ENCODE data around the gene CSNK2A1. TPM values are rescaled to one million over a fixed set of nuclear protein-coding genes. Genes with fewer than 3 reads are reported as not detected.

The CSNK2A1 gene
- total and polyA plus RNA-seq, 2 experiments from 2014 or later: 85.1 to 244 TPM

GRCh38 chr20:556984-557383, 13.4 kb upstream of the CSNK2A1 start:
- Histone ChIP-seq H3F3A (replicated peaks; ENCODE audit: low read depth) (no peaks in the 10 kb centered on the region), H2AFZ (no peak overlapping the region), H3K4me1 (ENCODE audit: insufficient read depth) (no peaks in the 10 kb centered on the region), H3K79me2 (replicated peaks; ENCODE audit: insufficient read depth) (no peaks in the 10 kb centered on the region), H4K20me1 (replicated peaks; ENCODE audit: insufficient read depth) (no peaks in the 10 kb centered on the region), H3K27ac (ENCODE audit: low read depth) (no peak overlapping the region), H3K4me2 (no peak overlapping the region), H3K4me3 (no peak overlapping the region), H3K9me2 (ENCODE audit: insufficient read depth) (no peaks in the 10 kb centered on the region), H3K27me3 (ENCODE audit: insufficient read depth) (no peaks in the 10 kb centered on the region), H3K36me3 (ENCODE audit: insufficient read depth) (no peaks in the 10 kb centered on the region)
- Mint-ChIP-seq H3K27ac (no peak overlapping the region), H3K36me3 (ENCODE audit: low read depth) (no peaks in the 10 kb centered on the region), H3K9me3 (no peaks in the 10 kb centered on the region; the same call in 2 of the 3 replicates), H3K27me3 (ENCODE audit: insufficient read depth, low read depth, poor library complexity) (peaks cover 2% of the 10 kb centered on the region), H3K4me3 (no peak overlapping the region), H3K4me1 (0 out of 3 replicates have a peak, but pooled peaks cover 3% of the 10 kb centered on the region)
- no peak for DNase-seq (ENCODE audit: low spot score)
- no peak for TF ChIP-seq JUNB (IDR thresholded peaks at IDR 0.05; ENCODE audit: unreplicated experiment)
- TF ChIP-seq NANOG (IDR thresholded peaks at IDR 0.05; ENCODE audit: borderline replicate concordance): no peak
- no peak for TF ChIP-seq EZH2phosphoT487 (IDR thresholded peaks at IDR 0.05; ENCODE audit: unreplicated experiment)
- TF ChIP-seq ETS1 (IDR thresholded peaks at IDR 0.05): no peak
- no peak for TF ChIP-seq REST (IDR thresholded peaks at IDR 0.05; ENCODE audit: unreplicated experiment)
- TF ChIP-seq ZNF114 (CRISPR knock-in tag; IDR thresholded peaks at IDR 0.05): no peak
- TF ChIP-seq EZH2 (IDR thresholded peaks at IDR 0.05; ENCODE audit: low read depth, unreplicated experiment): no peak
- no peak for TF ChIP-seq POLR2AphosphoS5 (IDR thresholded peaks at IDR 0.05; ENCODE audit: low read depth)
- no peak for TF ChIP-seq ZNF331 (CRISPR knock-in tag; IDR thresholded peaks at IDR 0.05; ENCODE audit: low read depth)
- TF ChIP-seq CTCF (conservative IDR thresholded peaks at IDR 0.05; ENCODE audit: low read depth in 2 of 2): no peak
- no peak for TF ChIP-seq STAT1 (IDR thresholded peaks at IDR 0.05; ENCODE audit: unreplicated experiment)
- no peak for TF ChIP-seq CREB1 (CRISPR knock-in tag; IDR thresholded peaks at IDR 0.05; ENCODE audit: low read depth)
- TF ChIP-seq ZNF462 (CRISPR knock-in tag; IDR thresholded peaks at IDR 0.05): no peak
- ATAC-seq: no peak
